Measurements from ENCODE around the gene EGFLAM.

The EGFLAM gene

GRCh38 chr5:38450627-38451026 lies 192.3 kb downstream of the EGFLAM start:
- DNase-seq (ENCODE audit: low read depth, low spot score): no peak
- TF ChIP-seq EZH2 (IDR thresholded peaks at IDR 0.05): no peak
- TF ChIP-seq FOXP2 (optimal IDR thresholded peaks at IDR 0.05; ENCODE audit: control extremely low read depth, extremely low read length, insufficient read depth): no peak
- TF ChIP-seq POLR2AphosphoS5 (IDR thresholded peaks at IDR 0.05; ENCODE audit: borderline replicate concordance, low read depth, low read length): no peak
- Histone ChIP-seq H3K27ac (no peak overlapping the region), H3K9ac (ENCODE audit: insufficient read length) (no peak overlapping the region), H3K4me3 (no peak overlapping the region), H3K36me3 (ENCODE audit: insufficient read depth, low read length) (peaks cover 85% of the 10 kb centered on the region), H3K9me3 (ENCODE audit: low read depth, low read length) (no peaks in the 10 kb centered on the region)

GRCh38 chr5:38451074-38451725 lies 192.8 kb downstream of the EGFLAM start:
- H3K9me3 ChIP-seq (ENCODE audit: low read depth, low read length): no peaks in the 10 kb centered on the region
- H3K36me3 ChIP-seq (ENCODE audit: insufficient read depth, low read length): peaks cover 91% of the 10 kb centered on the region
- no peak for DNase-seq (ENCODE audit: low read depth, low spot score)
- TF ChIP-seq FOXP2 (optimal IDR thresholded peaks at IDR 0.05; ENCODE audit: control extremely low read depth, extremely low read length, insufficient read depth) (no peak), EZH2 (IDR thresholded peaks at IDR 0.05) (no peak), POLR2AphosphoS5 (IDR thresholded peaks at IDR 0.05; ENCODE audit: borderline replicate concordance, low read depth, low read length) (no peak)
- H3K4me3 ChIP-seq: no peak overlapping the region
- no peak overlapping the region for H3K27ac ChIP-seq
- H3K9ac ChIP-seq (ENCODE audit: insufficient read length): no peak overlapping the region

GRCh38 chr5:38452201-38452600 lies 193.8 kb downstream of the EGFLAM start:
- TF ChIP-seq FOXP2 (optimal IDR thresholded peaks at IDR 0.05; ENCODE audit: control extremely low read depth, extremely low read length, insufficient read depth) (no peak), EZH2 (IDR thresholded peaks at IDR 0.05) (no peak), POLR2AphosphoS5 (IDR thresholded peaks at IDR 0.05; ENCODE audit: borderline replicate concordance, low read depth, low read length) (no peak)
- Histone ChIP-seq H3K27ac (no peak overlapping the region), H3K36me3 (ENCODE audit: insufficient read depth, low read length) (peaks cover 96% of the 10 kb centered on the region), H3K9me3 (ENCODE audit: low read depth, low read length) (no peaks in the 10 kb centered on the region), H3K9ac (ENCODE audit: insufficient read length) (no peak overlapping the region), H3K4me3 (no peak overlapping the region)
- no peak for DNase-seq (ENCODE audit: low read depth, low spot score)

GRCh38 chr5:38453506-38453905 lies 195.1 kb downstream of the EGFLAM start:
- Histone ChIP-seq H3K9ac (ENCODE audit: insufficient read length) (no peak overlapping the region), H3K4me3 (no peak overlapping the region), H3K9me3 (ENCODE audit: low read depth, low read length) (no peaks in the 10 kb centered on the region), H3K36me3 (ENCODE audit: insufficient read depth, low read length) (peaks cover 96% of the 10 kb centered on the region), H3K27ac (no peak overlapping the region)
- TF ChIP-seq EZH2 (IDR thresholded peaks at IDR 0.05): no peak
- TF ChIP-seq POLR2AphosphoS5 (IDR thresholded peaks at IDR 0.05; ENCODE audit: borderline replicate concordance, low read depth, low read length): no peak
- no peak for TF ChIP-seq FOXP2 (optimal IDR thresholded peaks at IDR 0.05; ENCODE audit: control extremely low read depth, extremely low read length, insufficient read depth)
- DNase-seq (ENCODE audit: low read depth, low spot score): no peak

GRCh38 chr5:38453921-38454320 lies 195.6 kb downstream of the EGFLAM start:
- Histone ChIP-seq H3K4me3 (no peak overlapping the region), H3K36me3 (ENCODE audit: insufficient read depth, low read length) (peaks cover 96% of the 10 kb centered on the region), H3K9me3 (ENCODE audit: low read depth, low read length) (no peaks in the 10 kb centered on the region), H3K27ac (no peak overlapping the region), H3K9ac (ENCODE audit: insufficient read length) (no peak overlapping the region)
- no peak for DNase-seq (ENCODE audit: low read depth, low spot score)
- no peak for TF ChIP-seq FOXP2 (optimal IDR thresholded peaks at IDR 0.05; ENCODE audit: control extremely low read depth, extremely low read length, insufficient read depth)
- no peak for TF ChIP-seq EZH2 (IDR thresholded peaks at IDR 0.05)
- no peak for TF ChIP-seq POLR2AphosphoS5 (IDR thresholded peaks at IDR 0.05; ENCODE audit: borderline replicate concordance, low read depth, low read length)

GRCh38 chr5:38455796-38456330 lies 197.5 kb downstream of the EGFLAM start:
- Histone ChIP-seq H3K9me3 (ENCODE audit: low read depth, low read length) (no peaks in the 10 kb centered on the region), H3K9ac (ENCODE audit: insufficient read length) (no peak overlapping the region)

GRCh38 chr5:38456657-38457399 lies 198.5 kb downstream of the EGFLAM start:
- no peak for DNase-seq (ENCODE audit: low read depth, low spot score)
- no peak overlapping the region for H3K4me3 ChIP-seq
- H3K9ac ChIP-seq (ENCODE audit: insufficient read length): no peak overlapping the region
- no peaks in the 10 kb centered on the region for H3K9me3 ChIP-seq (ENCODE audit: low read depth, low read length)
- TF ChIP-seq FOXP2 (optimal IDR thresholded peaks at IDR 0.05; ENCODE audit: control extremely low read depth, extremely low read length, insufficient read depth): no peak
- H3K27ac ChIP-seq: no peak overlapping the region
- H3K36me3 ChIP-seq (ENCODE audit: insufficient read depth, low read length): peaks cover 95% of the 10 kb centered on the region

More at GRCh38 chr5:38455796-38456330, 197.5 kb downstream of the EGFLAM start:
- Histone ChIP-seq H3K27ac (no peak overlapping the region), H3K4me3 (no peak overlapping the region), H3K36me3 (ENCODE audit: insufficient read depth, low read length) (peaks cover 96% of the 10 kb centered on the region)
- no peak for DNase-seq (ENCODE audit: low read depth, low spot score)
- no peak for TF ChIP-seq EZH2 (IDR thresholded peaks at IDR 0.05)
- no peak for TF ChIP-seq POLR2AphosphoS5 (IDR thresholded peaks at IDR 0.05; ENCODE audit: borderline replicate concordance, low read depth, low read length)

GRCh38 chr5:38458174-38458573 lies 199.8 kb downstream of the EGFLAM start:
- Histone ChIP-seq H3K9ac (ENCODE audit: insufficient read length) (no peak overlapping the region), H3K9me3 (ENCODE audit: low read depth, low read length) (no peaks in the 10 kb centered on the region), H3K36me3 (ENCODE audit: insufficient read depth, low read length) (peaks cover 94% of the 10 kb centered on the region), H3K27ac (no peak overlapping the region), H3K4me3 (no peak overlapping the region)
- DNase-seq (ENCODE audit: low read depth, low spot score): no peak
- TF ChIP-seq EZH2 (IDR thresholded peaks at IDR 0.05) (no peak), FOXP2 (optimal IDR thresholded peaks at IDR 0.05; ENCODE audit: control extremely low read depth, extremely low read length, insufficient read depth) (no peak), POLR2AphosphoS5 (IDR thresholded peaks at IDR 0.05; ENCODE audit: borderline replicate concordance, low read depth, low read length) (no peak)

All from SK-N-MC (cell line).